Neural progenitor cell (in vitro differentiated cells): ENCODE data around the gene ESPNL. TPM values are rescaled to one million over a fixed set of nuclear protein-coding genes. Genes with fewer than 3 reads are reported as not detected.

Source experiments
- DNase-seq: peaks from one replicate; pipeline ENCODE4 v3.0.0-alpha.2; 2016; ENCODE audit warnings: low spot score
- H2AFZ ChIP-seq: fragments of 200-600 bp; sonication (generic); replicated peaks from 2 replicates; pipeline ENCODE4 v1.6.1; 2016; ENCODE audit warnings: antibody characterized with exemption
- H3F3A ChIP-seq: fragments of 200-600 bp; sonication (generic); 2 replicates; pipeline ENCODE4 v1.6.1; 2016; ENCODE audit warnings: antibody characterized with exemption, low read depth
- H3K27ac ChIP-seq: fragments of 200-600 bp; sonication (generic); 2 replicates; pipeline ENCODE4 v1.5.1; 2016; ENCODE audit warnings: mild to moderate bottlenecking
- H3K27me3 ChIP-seq: fragments of 200-600 bp; sonication (generic); 2 replicates; pipeline ENCODE4 v1.6.1; 2016; ENCODE audit warnings: mild to moderate bottlenecking, moderate library complexity
- H3K36me3 ChIP-seq: fragments of 200-600 bp; sonication (generic); 2 replicates; pipeline ENCODE4 v1.5.1; 2016
- H3K4me1 ChIP-seq: fragments of 200-600 bp; sonication (generic); 2 replicates; pipeline ENCODE4 v1.6.1; 2016; ENCODE audit warnings: mixed run types
- H3K4me2 ChIP-seq: fragments of 200-600 bp; sonication (generic); 2 replicates; pipeline ENCODE4 v1.6.1; 2016
- H3K4me3 ChIP-seq: fragments of 200-600 bp; sonication (generic); 2 replicates; pipeline ENCODE4 v1.5.1; 2016
- H3K79me2 ChIP-seq: fragments of 200-600 bp; sonication (generic); 2 replicates; pipeline ENCODE4 v1.6.1; 2016; ENCODE audit warnings: low read depth
- H3K9ac ChIP-seq: fragments of 200-600 bp; sonication (generic); 2 replicates; pipeline ENCODE4 v1.6.1; 2016
- H3K9me3 ChIP-seq: fragments of 200-600 bp; sonication (generic); 2 replicates; pipeline ENCODE4 v1.5.1; 2016; ENCODE audit warnings: low read depth
- H4K20me1 ChIP-seq: fragments of 200-600 bp; sonication (generic); 2 replicates; pipeline ENCODE4 v1.6.1; 2016; ENCODE audit warnings: low read depth
- H3K27ac Mint-ChIP-seq: 3 replicates; pipeline ENCODE4 v1.8.0; 2021; ENCODE audit warnings: mixed read lengths
- H3K27me3 Mint-ChIP-seq: 2 replicates; pipeline ENCODE4 v1.8.0; 2022; ENCODE audit warnings: low read depth, mild to moderate bottlenecking, inconsistent platforms, moderate library complexity, mixed read lengths; ENCODE audit not compliant: insufficient read depth
- H3K36me3 Mint-ChIP-seq: 3 replicates; pipeline ENCODE4 v1.8.0; 2021; ENCODE audit warnings: mixed read lengths
- H3K4me1 Mint-ChIP-seq: 3 replicates; pipeline ENCODE4 v1.8.0; 2021; ENCODE audit warnings: mixed read lengths
- H3K4me3 Mint-ChIP-seq: 3 replicates; pipeline ENCODE4 v1.8.0; 2021; ENCODE audit warnings: mild to moderate bottlenecking, moderate library complexity, mixed read lengths
- H3K9me3 Mint-ChIP-seq: 3 replicates; pipeline ENCODE4 v1.8.0; 2020; ENCODE audit warnings: mixed read lengths
- EZH2 ChIP-seq: fragments of 200-600 bp; sonication (generic); IDR thresholded peaks from 2 replicates; pipeline ENCODE4 v1.6.1; 2017; ENCODE audit warnings: antibody characterized with exemption, mild to moderate bottlenecking, moderate library complexity
- EZH2phosphoT487 ChIP-seq: fragments of 200-600 bp; sonication (generic); IDR thresholded peaks from 2 replicates; pipeline ENCODE4 v1.6.1; 2017; ENCODE audit warnings: antibody characterized with exemption
- total RNA-seq: library from RNA; depleted of rRNA; stranded (reverse); fragments of >200 nt; gene quantifications from 2 replicates; pipeline ENCODE4 v1.2.3, GENCODE V29; 2015; ENCODE audit warnings: low replicate concordance
- TF ChIP-seq, protein P1 (sequence below): fragments of 200-600 bp; sonication (generic); IDR thresholded peaks from 2 replicates; pipeline ENCODE4 v1.5.1; 2017; ENCODE audit warnings: antibody characterized with exemption, mild to moderate bottlenecking

Gene ESPNL
- total RNA-seq, 1 donor from 2014 or later, result 0.58 TPM

DNA sequence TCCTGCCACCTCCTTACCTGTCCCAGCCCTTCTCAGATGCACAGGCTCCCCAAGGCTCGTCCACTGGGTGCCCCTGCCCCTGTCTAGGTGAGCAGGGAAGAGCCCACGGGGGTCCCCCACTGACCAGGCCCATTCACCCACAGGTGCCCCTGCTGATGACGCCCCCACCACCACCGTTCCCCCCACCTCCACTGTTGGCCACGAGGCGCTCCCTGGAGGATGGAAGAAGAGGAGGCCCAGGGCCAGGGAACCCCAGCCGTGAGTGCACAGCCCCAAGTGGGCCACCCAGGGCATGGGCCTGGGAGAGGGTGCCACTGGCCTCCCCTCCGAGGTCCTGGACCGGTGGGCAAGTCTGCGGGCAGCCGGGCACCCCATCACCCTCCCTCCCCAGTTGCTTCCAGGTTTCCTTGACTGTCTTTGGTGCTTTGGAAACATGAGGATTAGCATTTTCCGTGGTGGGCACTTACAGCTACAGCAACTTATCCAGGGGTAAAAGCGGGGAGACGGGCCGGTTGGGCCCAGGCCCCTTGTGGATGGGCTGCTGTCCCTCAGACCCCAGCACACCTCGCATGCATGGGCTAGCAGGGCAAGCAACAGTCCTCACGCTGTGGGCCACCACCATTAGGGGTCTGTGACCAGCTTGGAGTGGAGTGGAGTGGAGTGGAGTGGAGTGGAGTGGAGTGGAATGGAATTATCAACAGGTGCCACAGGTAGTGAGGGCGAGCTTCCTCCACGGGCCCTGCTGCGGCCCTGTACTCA is 25.2 kb downstream of the ESPNL start:
- DNase-seq, result no peak
- no peaks in the 10 kb centered on the region for H3K36me3 Mint-ChIP-seq
- no peak overlapping the region for H3K4me3 ChIP-seq
- no peaks in the 10 kb centered on the region for H3K9me3 Mint-ChIP-seq
- no peaks in the 10 kb centered on the region for H4K20me1 ChIP-seq
- no peak overlapping the region for H2AFZ ChIP-seq
- H3K4me3 Mint-ChIP-seq, result no peak overlapping the region
- no peaks in the 10 kb centered on the region for H3K9me3 ChIP-seq
- peaks cover 5% of the 10 kb centered on the region for H3K4me1 ChIP-seq
- peaks cover 9% of the 10 kb centered on the region for H3F3A ChIP-seq
- TF ChIP-seq EZH2 (no peak), EZH2phosphoT487 (no peak)
- TF ChIP-seq, protein P1, sequence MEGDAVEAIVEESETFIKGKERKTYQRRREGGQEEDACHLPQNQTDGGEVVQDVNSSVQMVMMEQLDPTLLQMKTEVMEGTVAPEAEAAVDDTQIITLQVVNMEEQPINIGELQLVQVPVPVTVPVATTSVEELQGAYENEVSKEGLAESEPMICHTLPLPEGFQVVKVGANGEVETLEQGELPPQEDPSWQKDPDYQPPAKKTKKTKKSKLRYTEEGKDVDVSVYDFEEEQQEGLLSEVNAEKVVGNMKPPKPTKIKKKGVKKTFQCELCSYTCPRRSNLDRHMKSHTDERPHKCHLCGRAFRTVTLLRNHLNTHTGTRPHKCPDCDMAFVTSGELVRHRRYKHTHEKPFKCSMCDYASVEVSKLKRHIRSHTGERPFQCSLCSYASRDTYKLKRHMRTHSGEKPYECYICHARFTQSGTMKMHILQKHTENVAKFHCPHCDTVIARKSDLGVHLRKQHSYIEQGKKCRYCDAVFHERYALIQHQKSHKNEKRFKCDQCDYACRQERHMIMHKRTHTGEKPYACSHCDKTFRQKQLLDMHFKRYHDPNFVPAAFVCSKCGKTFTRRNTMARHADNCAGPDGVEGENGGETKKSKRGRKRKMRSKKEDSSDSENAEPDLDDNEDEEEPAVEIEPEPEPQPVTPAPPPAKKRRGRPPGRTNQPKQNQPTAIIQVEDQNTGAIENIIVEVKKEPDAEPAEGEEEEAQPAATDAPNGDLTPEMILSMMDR, result no peak
- no peaks in the 10 kb centered on the region for H3K27me3 ChIP-seq
- no peak overlapping the region for H3K27ac Mint-ChIP-seq
- no peak overlapping the region for H3K4me2 ChIP-seq
- no peaks in the 10 kb centered on the region for H3K36me3 ChIP-seq
- H3K27me3 Mint-ChIP-seq, result no peaks in the 10 kb centered on the region
- no peaks in the 10 kb centered on the region for H3K4me1 Mint-ChIP-seq
- H3K27ac ChIP-seq, result no peak overlapping the region
- no peak overlapping the region for H3K9ac ChIP-seq
- no peaks in the 10 kb centered on the region for H3K79me2 ChIP-seq

GRCh38 chr2:238126338-238126737 is 26.2 kb downstream of the ESPNL start:
- Histone ChIP-seq H3K4me2 (no peak overlapping the region), H3F3A (peaks cover 9% of the 10 kb centered on the region), H3K4me1 (no peaks in the 10 kb centered on the region), H3K4me3 (no peak overlapping the region), H4K20me1 (no peaks in the 10 kb centered on the region), H3K36me3 (no peaks in the 10 kb centered on the region), H3K79me2 (no peaks in the 10 kb centered on the region), H3K27ac (no peak overlapping the region), H3K9me3 (no peaks in the 10 kb centered on the region), H3K27me3 (no peaks in the 10 kb centered on the region), H2AFZ (no peak overlapping the region), H3K9ac (no peak overlapping the region)
- TF ChIP-seq EZH2 (no peak), EZH2phosphoT487 (no peak)
- TF ChIP-seq, protein P1, result no peak
- no peaks in the 10 kb centered on the region for H3K9me3 Mint-ChIP-seq
- DNase-seq, result no peak
- H3K4me1 Mint-ChIP-seq, result no peaks in the 10 kb centered on the region
- no peaks in the 10 kb centered on the region for H3K27me3 Mint-ChIP-seq
- no peaks in the 10 kb centered on the region for H3K36me3 Mint-ChIP-seq
- no peak overlapping the region for H3K27ac Mint-ChIP-seq
- no peak overlapping the region for H3K4me3 Mint-ChIP-seq

- Histone ChIP-seq H3K4me2 (no peak overlapping the region), H3F3A (peaks cover 9% of the 10 kb centered on the region)
Measured at GRCh38 chr2:238126775-238127164, 26.6 kb downstream of the ESPNL start.

More at GRCh38 chr2:238126775-238127164, 26.6 kb downstream of the ESPNL start:
- TF ChIP-seq EZH2phosphoT487 (no peak), EZH2 (no peak)
- TF ChIP-seq, protein P1, result no peak
- Histone ChIP-seq H2AFZ (peak overlapping the region; percentile 81), H3K36me3 (no peaks in the 10 kb centered on the region), H3K9me3 (no peaks in the 10 kb centered on the region), H3K4me3 (no peak overlapping the region), H3K27ac (no peak overlapping the region), H3K9ac (no peak overlapping the region), H4K20me1 (no peaks in the 10 kb centered on the region), H3K4me1 (no peaks in the 10 kb centered on the region), H3K79me2 (no peaks in the 10 kb centered on the region), H3K27me3 (no peaks in the 10 kb centered on the region)
- H3K4me1 Mint-ChIP-seq, result no peaks in the 10 kb centered on the region
- no peaks in the 10 kb centered on the region for H3K27me3 Mint-ChIP-seq
- no peaks in the 10 kb centered on the region for H3K36me3 Mint-ChIP-seq
- DNase-seq, result no peak
- no peaks in the 10 kb centered on the region for H3K9me3 Mint-ChIP-seq
- H3K4me3 Mint-ChIP-seq, result no peak overlapping the region
- no peak overlapping the region for H3K27ac Mint-ChIP-seq
